ENCODE measurements around the gene KDM3A.
"Not testable (repeated sequence)": the region's sequence is repeated elsewhere in the genome, so short reads cannot be mapped to it uniquely, and the experiment has no call there.

Gene KDM3A

DNA sequence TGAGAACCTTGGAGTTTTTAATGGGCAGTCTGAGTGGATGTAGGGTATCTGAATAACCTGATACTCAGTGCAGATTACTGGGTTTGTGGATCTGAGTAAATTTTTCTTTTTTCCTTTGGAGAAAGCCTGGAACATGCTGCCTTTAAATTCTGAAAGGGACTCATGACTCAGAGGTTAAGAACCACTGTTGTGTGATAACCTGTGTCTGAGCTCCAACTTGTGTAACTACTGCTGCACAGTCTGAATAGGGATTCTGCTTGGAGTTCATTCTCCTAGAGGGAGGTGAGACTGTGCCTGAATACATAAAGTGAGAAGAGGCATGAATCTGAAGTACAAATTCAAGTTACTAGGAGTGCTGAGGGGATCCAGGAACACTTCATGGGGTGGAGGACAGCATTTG lies 36.2 kb downstream of the KDM3A start:
- DNase-seq (ENCODE audit: low spot score), result no peak

DNA sequence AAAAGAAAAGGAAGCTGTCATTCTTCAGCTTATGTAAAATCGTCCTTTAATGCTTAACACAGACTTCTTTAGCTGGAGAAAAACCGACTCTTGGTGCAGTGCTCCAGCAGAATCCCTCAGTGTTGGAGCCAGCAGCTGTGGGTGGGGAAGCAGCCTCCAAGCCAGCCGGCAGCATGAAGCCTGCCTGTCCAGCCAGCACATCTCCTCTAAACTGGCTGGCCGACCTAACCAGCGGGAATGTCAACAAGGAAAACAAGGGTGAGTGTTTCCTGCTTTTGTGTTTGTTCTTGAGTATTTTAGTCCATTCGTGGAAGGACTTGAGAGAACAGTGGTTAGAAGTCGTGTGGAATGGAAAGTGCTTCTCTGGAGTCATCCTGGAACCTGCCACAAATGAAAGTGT lies 38.9 kb downstream of the KDM3A start:
- no peak for DNase-seq (ENCODE audit: low spot score)

DNA sequence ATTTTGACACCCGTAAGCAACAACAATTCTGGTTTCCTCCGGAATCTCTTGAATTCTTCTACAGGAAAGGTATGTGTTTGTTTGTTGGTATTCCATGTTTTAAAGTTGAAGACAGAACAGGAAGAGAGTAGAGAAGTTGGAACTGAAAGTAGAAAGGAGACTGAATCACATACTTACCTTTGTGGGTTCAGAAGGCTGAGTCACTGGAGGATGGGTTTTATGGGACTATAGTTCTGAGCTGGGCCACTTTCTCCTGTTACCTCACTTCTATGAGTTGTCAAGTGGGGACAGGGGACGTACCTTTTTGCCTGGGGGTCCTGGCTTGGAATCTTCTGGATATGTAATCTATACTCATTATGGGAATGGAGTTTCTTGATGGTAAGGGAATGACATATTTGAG lies 40.9 kb downstream of the KDM3A start:
- peak; percentile 8 for DNase-seq (ENCODE audit: low spot score)

DNA sequence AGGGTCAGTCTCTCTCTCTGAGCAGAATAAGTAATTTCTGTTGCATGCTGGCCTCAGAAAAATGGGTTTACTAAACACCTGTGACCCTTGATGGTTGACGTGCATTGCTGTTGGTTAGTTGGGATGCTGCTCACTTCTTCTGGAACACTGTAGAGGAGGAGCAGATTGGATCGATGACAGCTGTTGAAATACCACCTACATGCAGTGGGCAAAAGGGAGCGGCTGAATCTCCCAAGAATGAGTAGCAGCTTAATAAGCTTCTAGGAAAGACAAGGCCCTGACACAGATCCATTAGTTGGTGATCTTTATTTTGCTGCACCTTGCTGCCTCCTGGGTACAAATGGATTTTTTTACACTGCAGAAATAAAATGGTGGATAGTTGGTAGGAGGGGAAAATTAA lies 43.2 kb downstream of the KDM3A start:
- no peak for DNase-seq (ENCODE audit: low spot score)

DNA sequence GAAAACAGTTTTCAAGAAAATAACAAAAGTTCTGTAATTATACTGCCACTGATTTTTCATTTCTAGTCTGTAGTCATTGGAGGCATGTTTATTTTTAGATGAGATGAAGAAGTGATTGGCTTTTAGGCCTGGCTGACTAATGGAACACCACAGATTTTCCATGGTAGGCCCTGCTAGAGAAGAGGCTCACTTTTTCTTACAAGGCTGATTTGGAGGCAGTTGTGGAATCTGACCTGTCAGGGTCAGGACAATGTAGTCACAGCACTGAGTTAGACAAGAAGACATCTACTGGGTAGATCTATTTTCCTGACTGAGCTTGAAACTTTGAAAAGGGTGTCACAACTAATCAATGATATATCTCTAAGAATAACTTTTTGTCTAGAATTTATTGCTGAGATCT lies 43.9 kb downstream of the KDM3A start:
- no peak for DNase-seq (ENCODE audit: low spot score)

DNA sequence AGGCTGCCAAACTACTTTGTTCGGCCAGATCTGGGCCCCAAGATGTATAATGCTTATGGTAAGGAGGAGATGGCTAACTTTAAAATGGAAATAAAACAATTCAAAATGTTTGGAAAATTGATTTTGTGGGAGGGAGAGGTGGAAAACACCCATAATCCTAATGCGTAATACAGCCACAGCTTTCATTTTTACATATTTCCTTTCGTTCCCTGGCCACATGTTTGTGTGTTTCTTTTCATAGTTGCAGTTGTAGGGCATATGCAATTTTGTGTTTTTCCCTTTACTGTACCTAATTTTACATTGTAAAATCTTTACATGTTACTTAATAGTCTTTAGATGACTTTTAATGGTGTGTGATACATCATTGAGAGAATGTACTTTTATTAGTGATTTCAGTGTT lies 44.6 kb downstream of the KDM3A start:
- DNase-seq (ENCODE audit: low spot score), result no peak

DNA sequence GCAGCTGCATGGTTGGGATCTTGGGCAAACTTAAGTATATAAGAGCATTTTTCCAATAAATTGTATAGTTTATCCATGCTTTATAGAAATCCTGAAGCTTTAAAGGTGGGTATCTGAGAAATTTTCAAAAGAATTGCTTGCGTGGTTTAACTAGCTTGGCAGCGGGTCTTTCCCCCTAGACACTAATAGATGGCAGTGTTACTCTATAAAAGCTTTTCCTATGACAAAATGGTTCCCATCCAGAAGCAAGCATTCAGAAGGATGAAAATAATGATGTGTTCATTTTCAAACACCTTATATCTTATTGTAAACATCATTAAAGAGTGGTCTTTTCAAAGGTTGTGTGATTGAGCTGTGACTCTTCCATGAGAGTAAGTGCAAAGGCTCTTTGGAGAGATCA lies 45.9 kb downstream of the KDM3A start:
- peak; percentile 6 for DNase-seq (ENCODE audit: low spot score)

DNA sequence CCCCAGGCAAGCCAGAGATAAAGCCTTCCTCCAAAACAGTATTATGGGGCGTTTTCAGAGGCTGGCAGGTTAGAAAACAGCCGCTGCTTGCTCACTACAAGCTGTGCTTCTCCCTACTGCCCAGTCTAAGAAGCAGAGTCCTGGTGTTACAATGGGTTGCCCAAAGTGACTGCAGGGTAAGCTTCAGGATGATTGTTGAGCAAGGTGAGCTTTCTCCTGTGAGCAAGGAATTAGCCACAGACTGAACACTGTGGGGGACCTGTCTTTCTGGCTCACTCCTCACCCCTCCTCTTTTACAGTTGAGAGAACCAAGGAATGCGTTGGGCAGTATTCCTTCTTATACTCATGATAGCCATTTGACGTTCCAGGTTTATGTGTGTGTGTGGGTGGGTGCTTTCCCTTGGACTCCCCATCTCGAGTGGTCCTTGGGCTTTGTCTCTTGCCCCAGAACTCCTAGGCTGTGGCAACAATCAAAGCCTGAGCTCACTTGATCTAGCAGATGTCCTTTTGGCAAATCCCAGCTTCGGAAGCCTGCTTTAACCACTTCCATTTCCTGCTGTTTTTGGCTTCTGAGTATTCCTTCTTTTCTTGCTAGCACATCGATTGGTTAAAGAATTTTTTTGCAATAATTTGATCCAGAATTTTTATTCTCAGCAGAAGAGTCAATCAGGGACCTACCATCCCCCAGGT lies 47.5 kb downstream of the KDM3A start:
- DNase-seq (ENCODE audit: low spot score), result no peak

DNA sequence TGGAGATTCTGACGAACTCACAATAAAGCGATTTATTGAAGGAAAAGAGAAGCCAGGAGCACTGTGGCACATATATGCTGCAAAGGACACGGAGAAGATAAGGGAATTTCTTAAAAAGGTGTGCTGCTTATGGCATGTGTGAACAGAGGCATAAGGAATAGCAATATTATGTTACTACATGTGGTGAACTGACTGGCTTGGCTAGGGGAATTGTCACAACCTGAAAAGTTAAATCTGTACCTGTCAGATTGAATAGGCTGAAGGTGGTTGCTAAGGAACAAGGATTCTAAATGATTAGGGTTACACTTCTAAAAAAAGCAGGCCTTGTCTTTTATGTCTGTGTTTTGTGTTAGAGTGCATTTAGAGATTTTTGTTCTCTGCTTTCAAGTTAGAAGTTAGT lies 48.4 kb downstream of the KDM3A start:
- DNase-seq (ENCODE audit: low spot score), result no peak

DNA sequence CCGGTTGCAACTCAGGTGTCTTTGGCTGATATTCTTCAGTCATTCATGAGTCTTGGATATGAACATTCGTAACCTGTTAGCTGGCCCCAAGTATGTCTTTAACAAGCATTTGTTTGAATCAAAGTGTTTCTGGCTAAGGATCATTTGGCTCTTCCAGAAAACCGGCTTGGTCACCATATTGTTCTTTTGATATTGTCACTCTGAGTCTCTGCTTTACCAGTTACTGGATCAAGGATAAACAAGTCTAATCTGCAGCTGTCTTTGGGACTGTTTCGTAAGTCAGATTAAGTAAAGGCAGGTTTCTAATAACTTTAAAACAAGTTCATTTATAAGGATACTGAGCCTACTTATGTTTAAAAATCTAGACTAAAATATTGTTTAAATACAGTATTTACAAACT lies 49.1 kb downstream of the KDM3A start:
- no peak for DNase-seq (ENCODE audit: low spot score)

DNA sequence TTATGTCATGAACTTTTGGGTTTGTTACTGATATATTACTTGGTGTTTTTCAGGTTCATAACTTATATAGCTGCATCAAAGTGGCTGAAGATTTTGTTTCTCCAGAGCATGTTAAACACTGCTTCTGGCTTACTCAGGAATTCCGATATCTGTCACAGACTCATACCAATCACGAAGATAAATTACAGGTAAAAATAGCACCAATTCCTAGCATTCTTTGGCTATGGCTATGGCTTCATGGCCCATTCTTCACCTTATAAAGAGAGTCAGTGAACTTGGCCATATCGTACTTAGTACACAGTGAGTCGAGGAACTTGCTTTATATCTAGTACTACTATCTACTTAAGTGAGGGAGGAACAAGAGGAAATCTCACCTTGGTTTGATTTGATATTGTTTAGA lies 49.9 kb downstream of the KDM3A start:
- no peak for DNase-seq (ENCODE audit: low spot score)

DNA sequence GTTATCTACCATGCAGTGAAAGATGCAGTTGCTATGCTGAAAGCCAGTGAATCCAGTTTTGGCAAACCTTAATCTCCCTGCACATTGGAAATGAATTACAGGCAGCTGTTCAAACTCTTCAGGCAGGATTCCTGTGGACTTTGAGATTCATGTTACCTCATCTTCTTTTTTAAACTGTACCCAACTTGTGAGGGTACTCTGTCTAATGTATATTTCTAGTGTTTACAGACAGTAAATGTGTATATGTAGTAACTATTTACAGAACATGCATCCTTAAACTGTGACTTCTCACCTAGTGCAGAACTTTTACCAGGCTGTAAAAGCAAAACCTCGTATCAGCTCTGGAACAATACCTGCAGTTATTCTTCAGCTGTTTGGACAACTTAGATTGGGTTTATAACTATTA lies 50.9 kb downstream of the KDM3A start:
- no peak for DNase-seq (ENCODE audit: low spot score)

DNA sequence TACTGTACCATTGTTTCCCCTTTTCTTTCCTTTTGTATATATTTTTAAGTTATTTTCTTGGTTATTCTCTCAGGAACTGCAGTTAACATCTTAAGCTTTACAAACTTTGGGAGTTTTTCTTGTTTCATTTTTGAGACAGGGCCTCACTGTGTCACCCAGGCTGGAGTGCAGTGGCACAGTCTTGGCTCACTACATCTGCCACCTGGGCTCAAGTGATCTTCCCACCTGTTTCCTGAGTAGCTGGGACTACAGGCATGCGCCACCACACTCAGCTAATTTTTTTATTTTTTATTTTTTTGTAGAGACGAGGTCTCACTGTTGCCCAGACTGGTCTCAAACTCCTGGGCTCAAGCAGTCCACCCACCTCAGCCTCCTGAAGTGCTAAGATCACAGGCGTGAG lies 55.2 kb downstream of the KDM3A start:
- DNase-seq (ENCODE audit: low spot score), result not testable (repeated sequence)

DNA sequence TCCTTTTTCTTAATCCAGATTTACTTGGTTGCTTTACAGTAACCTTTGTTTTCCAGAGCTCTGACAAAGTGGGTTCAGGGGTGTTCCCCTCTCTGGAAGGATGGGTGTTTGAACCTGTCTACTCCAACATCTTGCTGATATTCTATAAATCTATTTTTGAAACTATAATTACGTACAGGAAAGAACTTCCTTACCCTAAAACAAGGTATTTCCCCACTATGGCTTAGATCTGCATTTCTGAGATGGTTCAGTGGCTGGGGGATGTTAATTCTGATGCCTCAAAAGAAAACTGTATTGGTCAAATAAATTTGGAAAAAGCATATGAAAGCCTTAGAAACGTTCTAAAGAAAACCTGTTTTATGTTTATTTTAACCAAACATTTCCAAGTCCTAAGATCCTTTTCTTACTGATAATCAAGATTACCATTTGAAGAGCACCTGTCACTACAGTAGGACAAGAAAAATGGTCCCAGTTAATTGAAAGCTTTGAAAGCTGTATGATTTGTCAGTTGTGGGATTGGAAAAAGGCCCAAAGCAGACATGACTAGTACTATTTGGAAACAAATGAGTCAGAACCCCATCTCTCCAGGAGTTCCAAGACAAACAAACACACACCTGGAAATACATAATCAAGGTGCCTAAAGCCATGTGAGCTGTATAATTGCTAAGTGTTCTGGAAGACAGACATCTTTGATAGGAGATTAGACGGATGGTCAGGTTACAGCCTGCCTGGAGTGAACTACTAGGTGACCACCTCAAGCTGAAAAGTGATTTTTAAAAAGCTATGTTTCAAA lies 57.5 kb downstream of the KDM3A start:
- DNase-seq (ENCODE audit: low spot score), result no peak

DNA sequence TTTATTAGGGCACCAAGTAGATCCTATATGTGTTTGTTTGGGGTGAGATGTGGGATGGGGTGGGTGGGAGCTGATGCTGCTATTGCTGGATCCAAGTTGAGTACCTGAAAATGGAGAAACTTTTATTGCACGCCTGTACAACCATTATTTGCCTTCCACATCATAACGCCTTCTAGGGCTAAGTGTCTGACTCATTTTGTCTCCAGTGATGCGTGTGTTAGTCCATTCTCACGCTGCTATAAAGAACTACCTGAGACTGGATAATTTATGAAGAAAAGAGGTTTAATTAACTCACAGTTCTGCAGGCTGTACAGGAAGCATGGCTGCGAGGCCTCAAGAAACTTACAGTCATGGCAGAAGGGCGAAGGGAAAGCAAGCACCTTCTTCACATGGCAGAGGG lies 58.2 kb downstream of the KDM3A start:
- DNase-seq (ENCODE audit: low spot score), result no peak

DNA sequence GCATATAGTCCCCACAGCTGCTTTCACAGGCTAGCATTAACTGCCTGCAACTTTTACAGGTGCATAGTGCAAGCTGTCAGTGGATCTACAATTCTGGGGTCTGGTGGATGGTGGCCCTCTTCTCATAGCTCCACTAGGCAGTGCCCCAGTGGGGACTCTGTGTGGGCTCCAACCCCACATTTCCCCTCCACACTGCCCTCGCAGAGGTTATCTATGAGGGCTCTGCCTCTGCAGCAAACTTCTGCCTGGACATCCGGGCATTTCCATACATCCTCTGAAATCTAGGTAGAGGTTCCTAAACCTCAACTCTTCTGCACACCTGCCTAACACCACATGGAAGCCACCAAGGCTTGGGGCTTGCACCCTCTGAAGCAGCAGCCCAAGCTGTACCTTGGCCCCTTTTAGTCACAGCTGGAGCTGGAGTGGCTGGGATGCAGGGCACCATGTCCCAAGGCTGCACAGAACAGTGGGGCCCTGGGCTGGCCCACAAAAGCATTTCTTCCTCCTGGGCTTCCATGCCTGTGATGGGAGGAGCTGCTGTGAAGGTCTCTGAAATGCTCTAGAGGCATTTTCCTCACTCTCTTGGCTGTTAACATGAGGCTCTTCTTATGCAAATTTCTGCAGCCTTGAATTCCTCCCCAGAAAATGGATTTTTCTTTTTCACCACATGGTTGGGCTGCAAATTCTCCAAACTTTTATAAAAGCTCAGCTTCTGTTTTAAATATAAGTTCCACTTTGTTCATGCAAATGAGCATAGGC lies 59.3 kb downstream of the KDM3A start:
- DNase-seq (ENCODE audit: low spot score), result no peak

DNA sequence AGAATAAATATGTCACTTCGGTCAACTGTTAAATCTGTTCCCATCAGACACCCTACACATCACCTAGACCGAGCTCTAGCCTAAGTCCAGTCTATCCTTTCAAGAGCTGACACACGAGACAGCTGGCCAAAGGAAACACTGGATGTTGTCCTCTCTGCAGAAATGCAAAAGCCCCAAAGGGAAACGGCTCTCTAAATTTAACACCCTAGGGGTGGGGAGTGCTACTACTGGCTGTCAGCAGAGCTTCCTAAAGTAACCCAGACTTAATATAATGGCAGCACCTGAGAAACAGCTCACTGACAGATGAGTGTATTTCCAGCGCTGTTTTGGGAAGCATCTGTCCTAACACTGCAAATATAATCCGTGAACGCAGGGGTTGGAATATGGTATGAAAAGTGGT lies 66.4 kb downstream of the KDM3A start:
- no peak for DNase-seq (ENCODE audit: low spot score)

DNA sequence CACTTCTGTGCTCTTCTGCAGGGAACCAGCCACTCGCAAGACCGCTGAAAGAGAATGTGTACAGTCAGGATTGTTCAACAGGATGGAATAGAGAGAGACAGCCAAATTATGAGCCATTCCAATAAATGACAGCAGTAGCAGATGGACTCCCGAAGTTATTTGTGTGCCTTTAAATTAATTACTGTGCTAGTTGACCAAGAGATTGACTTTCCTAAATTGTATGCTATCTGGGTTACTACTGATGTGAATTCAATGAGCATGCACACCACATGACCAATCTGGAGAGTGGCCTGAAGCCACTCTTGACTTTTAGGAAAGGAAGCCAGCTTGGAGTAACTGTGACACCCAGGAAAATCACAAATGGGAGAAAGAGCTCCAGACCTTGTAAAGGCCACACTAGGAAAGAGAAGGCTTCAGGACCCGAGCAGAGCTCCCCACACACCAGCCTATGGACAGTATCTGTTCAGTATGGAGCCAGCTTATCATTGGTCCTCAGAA lies 69.3 kb downstream of the KDM3A start:
- no peak for DNase-seq (ENCODE audit: low spot score)

DNA sequence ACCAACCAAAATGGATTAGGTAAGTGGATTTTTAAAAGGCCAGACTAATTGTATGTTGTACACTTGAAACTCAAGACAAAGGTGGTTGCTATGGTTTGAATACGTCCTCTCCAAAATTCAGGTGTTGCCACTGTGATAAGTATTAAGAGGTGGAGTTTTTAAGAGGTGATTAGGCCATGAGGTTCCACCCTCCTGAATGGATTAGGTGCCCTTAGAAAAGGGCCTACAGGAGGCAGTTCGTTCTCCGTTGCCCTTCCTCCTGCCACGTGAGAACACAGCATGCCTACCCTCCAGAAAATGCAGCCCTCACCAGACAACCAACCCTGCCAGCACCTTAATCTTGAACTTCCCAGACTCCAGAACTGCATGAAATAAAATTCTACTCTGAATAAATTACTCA lies 70.9 kb downstream of the KDM3A start:
- no peak for DNase-seq (ENCODE audit: low spot score)

DNA sequence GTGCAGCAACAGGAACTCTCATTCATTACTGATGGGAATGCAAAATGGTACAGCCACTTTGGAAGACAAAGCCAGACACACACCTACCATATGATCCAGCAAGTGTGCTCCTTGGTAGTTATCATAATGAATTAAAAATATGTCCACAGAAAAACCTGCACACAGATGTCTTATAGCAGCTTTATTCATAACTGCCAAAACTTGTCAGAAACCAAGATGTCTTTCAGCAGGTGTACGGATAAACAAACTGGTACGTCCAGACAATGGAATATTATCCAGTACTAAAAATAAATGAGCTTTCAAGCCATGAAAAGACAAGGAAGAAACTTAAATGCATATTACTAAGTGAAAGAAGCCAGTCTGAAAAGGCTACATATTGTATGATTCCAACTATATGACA lies 71.7 kb downstream of the KDM3A start:
- DNase-seq (ENCODE audit: low spot score), result no peak

DNA sequence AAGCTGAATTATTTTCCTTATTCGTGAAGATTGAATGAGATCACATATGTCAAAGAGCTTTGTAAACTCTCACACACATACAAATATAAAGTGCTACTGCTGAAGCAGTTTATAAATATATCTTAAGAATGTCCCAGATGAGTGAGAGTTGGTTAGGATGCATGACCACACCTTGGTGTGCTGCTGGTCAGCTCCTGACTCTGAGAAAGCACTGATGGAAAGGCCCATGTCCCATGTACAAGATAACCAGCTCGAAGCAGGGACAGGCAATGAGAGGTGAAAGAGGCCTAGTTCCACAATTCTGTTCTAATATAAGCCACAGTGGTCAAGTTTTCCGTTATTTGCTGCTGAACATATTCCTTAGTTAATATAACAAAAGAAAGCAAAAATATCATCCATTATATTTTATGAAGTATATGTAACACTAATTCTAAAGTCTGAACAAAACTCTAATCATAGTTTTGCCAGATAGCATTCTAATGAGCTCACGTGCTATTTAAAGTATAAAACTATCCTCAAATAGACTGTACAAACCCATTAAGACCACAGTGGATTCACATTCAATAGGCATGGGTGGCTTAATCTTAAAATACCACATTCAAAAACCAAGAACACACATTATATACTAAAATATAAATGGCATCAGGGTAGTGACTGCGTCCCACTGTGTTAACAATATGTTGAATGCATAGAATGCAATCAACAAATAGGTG lies 72.9 kb downstream of the KDM3A start:
- no peak for DNase-seq (ENCODE audit: low spot score)

DNA sequence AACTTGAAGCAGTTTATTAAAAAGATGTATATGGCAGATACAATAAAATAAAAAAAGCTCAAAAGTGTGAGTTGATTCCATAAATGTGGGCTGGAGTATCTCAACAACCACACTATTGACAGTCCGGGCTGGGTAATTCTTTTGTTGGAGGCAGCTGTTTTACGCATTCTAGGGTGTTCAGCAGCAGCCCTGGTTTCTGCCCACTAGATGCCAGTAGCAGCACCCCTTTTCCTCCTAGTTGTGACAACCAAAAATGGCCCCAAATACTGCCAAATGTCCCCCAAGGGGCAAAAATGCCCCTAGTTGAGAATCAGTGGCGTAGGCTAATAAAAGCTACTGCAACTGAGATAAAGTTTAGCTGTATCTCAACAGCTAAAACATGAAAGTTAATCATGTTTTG lies 77.3 kb downstream of the KDM3A start:
- DNase-seq (ENCODE audit: low spot score), result peak; percentile 29
